Measurements from ENCODE around the gene S100A3. TPM values are rescaled to one million over a fixed set of nuclear protein-coding genes. Genes with fewer than 3 reads are reported as not detected.

S100A3 gene
- total RNA-seq, 1 experiment from 2014 or later = 90.0 TPM

- CTCF ChIA-PET = interaction anchor here (0.6 to 12.9 kb wide), 13 partner anchors 11 to 464 kb away, joined by 3 to 379 read pairs (median 5); partner anchors contain the start of genes JTB and S100A6
- BruUV-seq (replicated peaks) = no TSS peak
- POLR2A ChIA-PET = interaction anchor here (1.1 to 22.5 kb wide), 8 partner anchors 19 to 121 kb away, joined by 3 to 780 read pairs (median 4); partner anchors contain the start of genes S100A16, S100A2, S100A5 and S100A6
- no peaks in the 10 kb centered on the region for H3K27me3 Mint-ChIP-seq (ENCODE audit: insufficient read depth, unreplicated experiment)
- no peak for DNase-seq (ENCODE audit: unreplicated experiment)
- H3K9me3 Mint-ChIP-seq (ENCODE audit: unreplicated experiment) = no peaks in the 10 kb centered on the region
- intact Hi-C loops (cut with micrococcal nuclease) = no loop called here
- no peak overlapping the region for H3K27ac Mint-ChIP-seq (ENCODE audit: low read depth, unreplicated experiment)
- H3K4me3 Mint-ChIP-seq (ENCODE audit: unreplicated experiment) = no peak overlapping the region
- TF ChIP-seq, protein P1, sequence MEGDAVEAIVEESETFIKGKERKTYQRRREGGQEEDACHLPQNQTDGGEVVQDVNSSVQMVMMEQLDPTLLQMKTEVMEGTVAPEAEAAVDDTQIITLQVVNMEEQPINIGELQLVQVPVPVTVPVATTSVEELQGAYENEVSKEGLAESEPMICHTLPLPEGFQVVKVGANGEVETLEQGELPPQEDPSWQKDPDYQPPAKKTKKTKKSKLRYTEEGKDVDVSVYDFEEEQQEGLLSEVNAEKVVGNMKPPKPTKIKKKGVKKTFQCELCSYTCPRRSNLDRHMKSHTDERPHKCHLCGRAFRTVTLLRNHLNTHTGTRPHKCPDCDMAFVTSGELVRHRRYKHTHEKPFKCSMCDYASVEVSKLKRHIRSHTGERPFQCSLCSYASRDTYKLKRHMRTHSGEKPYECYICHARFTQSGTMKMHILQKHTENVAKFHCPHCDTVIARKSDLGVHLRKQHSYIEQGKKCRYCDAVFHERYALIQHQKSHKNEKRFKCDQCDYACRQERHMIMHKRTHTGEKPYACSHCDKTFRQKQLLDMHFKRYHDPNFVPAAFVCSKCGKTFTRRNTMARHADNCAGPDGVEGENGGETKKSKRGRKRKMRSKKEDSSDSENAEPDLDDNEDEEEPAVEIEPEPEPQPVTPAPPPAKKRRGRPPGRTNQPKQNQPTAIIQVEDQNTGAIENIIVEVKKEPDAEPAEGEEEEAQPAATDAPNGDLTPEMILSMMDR (IDR thresholded peaks at IDR 0.05; ENCODE audit: unreplicated experiment) = no peak
- H3K4me1 Mint-ChIP-seq (ENCODE audit: insufficient read depth, unreplicated experiment) = peaks cover 47% of the 10 kb centered on the region
- H3K36me3 Mint-ChIP-seq (ENCODE audit: insufficient read depth, unreplicated experiment) = no peaks in the 10 kb centered on the region
Measured at GRCh38 chr1:153513666-153514065, 35.4 kb downstream of the S100A3 start.

DNA sequence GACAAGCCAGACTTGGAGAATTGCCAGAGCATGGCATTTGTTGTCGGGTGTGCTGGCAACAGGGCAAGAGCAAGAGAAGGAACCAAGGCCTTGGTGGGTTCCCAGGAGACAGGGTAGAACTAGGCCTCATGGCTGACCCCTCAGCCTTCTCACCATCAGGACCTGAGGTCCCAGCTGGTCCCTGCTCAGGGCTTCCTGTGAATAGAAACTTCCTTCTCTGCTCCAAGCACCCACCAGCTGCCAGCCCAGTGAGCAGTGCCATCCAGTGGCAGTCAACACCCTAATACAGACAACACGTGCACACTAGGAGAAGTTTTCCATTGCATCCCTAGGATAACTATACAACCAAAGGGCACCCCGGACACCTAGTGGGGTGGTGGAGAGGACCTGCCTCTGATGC lies 36.0 kb downstream of the S100A3 start:
- no peak overlapping the region for H3K4me3 Mint-ChIP-seq (ENCODE audit: unreplicated experiment)
- POLR2A ChIA-PET = interaction anchor here (1.2 to 22.5 kb wide), 6 partner anchors 20 to 55 kb away, joined by 3 to 780 read pairs (median 64); partner anchors contain the start of genes S100A2, S100A3, S100A5 and S100A6
- TF ChIP-seq, protein P1 (IDR thresholded peaks at IDR 0.05; ENCODE audit: unreplicated experiment) = no peak
- no peaks in the 10 kb centered on the region for H3K9me3 Mint-ChIP-seq (ENCODE audit: unreplicated experiment)
- no peaks in the 10 kb centered on the region for H3K27me3 Mint-ChIP-seq (ENCODE audit: insufficient read depth, unreplicated experiment)
- no peak for DNase-seq (ENCODE audit: unreplicated experiment)
- H3K36me3 Mint-ChIP-seq (ENCODE audit: insufficient read depth, unreplicated experiment) = no peaks in the 10 kb centered on the region
- intact Hi-C loops (cut with micrococcal nuclease) = no loop called here
- H3K4me1 Mint-ChIP-seq (ENCODE audit: insufficient read depth, unreplicated experiment) = peaks cover 47% of the 10 kb centered on the region
- no peak overlapping the region for H3K27ac Mint-ChIP-seq (ENCODE audit: low read depth, unreplicated experiment)
- CTCF ChIA-PET = interaction anchor here (0.7 to 12.9 kb wide), 7 partner anchors 12 to 161 kb away, joined by 3 to 379 read pairs (median 15); no protein-coding TSS in a partner anchor
- no TSS peak for BruUV-seq (replicated peaks)

GRCh38 chr1:153510984-153511410 lies 38.1 kb downstream of the S100A3 start:
- no TSS peak for BruUV-seq (replicated peaks)
- Mint-ChIP-seq H3K27me3 (ENCODE audit: insufficient read depth, unreplicated experiment) (no peaks in the 10 kb centered on the region), H3K4me3 (ENCODE audit: unreplicated experiment) (no peak overlapping the region), H3K4me1 (ENCODE audit: insufficient read depth, unreplicated experiment) (peaks cover 60% of the 10 kb centered on the region), H3K9me3 (ENCODE audit: unreplicated experiment) (no peaks in the 10 kb centered on the region), H3K27ac (ENCODE audit: low read depth, unreplicated experiment) (peak overlapping the region; percentile 73), H3K36me3 (ENCODE audit: insufficient read depth, unreplicated experiment) (no peaks in the 10 kb centered on the region)
- intact Hi-C loops (cut with micrococcal nuclease) = loop anchor here (1.0 kb wide), 6 partner anchors 22 to 238 kb away; no protein-coding TSS in a partner anchor
- peak; percentile 87 for DNase-seq (ENCODE audit: unreplicated experiment)
- TF ChIP-seq, protein P1 (IDR thresholded peaks at IDR 0.05; ENCODE audit: unreplicated experiment) = peak; percentile 100
- CTCF ChIA-PET = interaction anchor here (0.6 to 31.7 kb wide), 56 partner anchors 9 to 594 kb away, joined by 3 to 1438 read pairs (median 5); partner anchors contain the start of genes CHTOP, ILF2, NPR1 and PGLYRP4
- POLR2A ChIA-PET = interaction anchor here (0.6 to 22.5 kb wide), 26 partner anchors 10 to 1508 kb away, joined by 3 to 780 read pairs (median 6); partner anchors contain the start of genes CHTOP, RAB13, S100A13 and S100A16

GRCh38 chr1:153509729-153510354 lies 39.2 kb downstream of the S100A3 start:
- Mint-ChIP-seq H3K27me3 (ENCODE audit: insufficient read depth, unreplicated experiment) (no peaks in the 10 kb centered on the region), H3K4me3 (ENCODE audit: unreplicated experiment) (no peak overlapping the region), H3K36me3 (ENCODE audit: insufficient read depth, unreplicated experiment) (no peaks in the 10 kb centered on the region), H3K9me3 (ENCODE audit: unreplicated experiment) (no peaks in the 10 kb centered on the region), H3K27ac (ENCODE audit: low read depth, unreplicated experiment) (no peak overlapping the region), H3K4me1 (ENCODE audit: insufficient read depth, unreplicated experiment) (peaks cover 54% of the 10 kb centered on the region)
- intact Hi-C loops (cut with micrococcal nuclease) = loop anchor here (1.0 kb wide), 1 partner anchor 476 kb away; the partner anchor contains the start of gene RAB13
- BruUV-seq (replicated peaks) = no TSS peak
- peak; percentile 77 for DNase-seq (ENCODE audit: unreplicated experiment)
- TF ChIP-seq, protein P1 (IDR thresholded peaks at IDR 0.05; ENCODE audit: unreplicated experiment) = peak; percentile 96
- ChIA-PET POLR2A (interaction anchor here (1.2 to 22.5 kb wide), 11 partner anchors 23 to 157 kb away, joined by 3 to 780 read pairs (median 15); partner anchors contain the start of genes CHTOP, S100A2, S100A3 and S100A4), CTCF (interaction anchor here (0.6 to 31.7 kb wide), 45 partner anchors 8 to 1096 kb away, joined by 3 to 1438 read pairs (median 4); partner anchors contain the start of genes CHTOP, ILF2, NPR1 and PGLYRP4)

All from MCF 10A (cell line).